Caco-2 (cell line): ENCODE data around the gene CCSAP. TPM values are rescaled to one million over a fixed set of nuclear protein-coding genes. Genes with fewer than 3 reads are reported as not detected.

Experiments used
- BruUV-seq: library from RNA; stranded (reverse); fragments of 400-500 nt; replicated peaks from 2 replicates; lab custom pipeline; 2021; lab: Mats Ljungman, UMichigan
- CTCF ChIA-PET: fragments of 300-600 bp; sonication (Branson Sonifier 250); formaldehyde crosslinking; loops from one replicate; lab custom pipeline; 2022; ENCODE audit warnings: antibody characterized with exemption; lab: Charles Lee
- POLR2A ChIA-PET: fragments of 300-600 bp; sonication (Branson Sonifier 250); formaldehyde crosslinking; loops from one replicate; lab custom pipeline; 2022; ENCODE audit warnings: antibody characterized with exemption; lab: Charles Lee
- DNase-seq, 2 experiments: peaks; one replicate each; pipeline versions ENCODE4 v3.0.0 to v3.0.0-alpha.2; 2020 to 2022
- H3K27me3 ChIP-seq: replicated peaks from 2 replicates; pipeline ENCODE4 v1.6.0; 2011; ENCODE audit warnings: low read length; ENCODE audit not compliant: control insufficient read depth, insufficient read depth
- H3K36me3 ChIP-seq: 2 replicates; pipeline ENCODE4 v1.5.1; 2011; ENCODE audit warnings: low read length; ENCODE audit not compliant: control insufficient read depth, insufficient read depth
- H3K4me1 ChIP-seq: fragments of 250-450 bp; sonication (Bioruptor Pico); 2 replicates; pipeline ENCODE4 v1.5.1; 2020; ENCODE audit warnings: mild to moderate bottlenecking
- H3K4me3 ChIP-seq: 2 replicates; pipeline ENCODE4 v1.5.1; 2011; ENCODE audit warnings: low read depth, mild to moderate bottlenecking, control low read depth, low read length
- H3K9me3 ChIP-seq: fragments of 250-450 bp; sonication (Bioruptor Pico); 2 replicates; pipeline ENCODE4 v1.5.1; 2020; ENCODE audit warnings: mild to moderate bottlenecking, moderate library complexity
- H3K27ac Mint-ChIP-seq: one replicate; pipeline ENCODE4 v1.8.0; 2022; ENCODE audit warnings: mixed read lengths; ENCODE audit not compliant: unreplicated experiment
- H3K27me3 Mint-ChIP-seq: one replicate; pipeline ENCODE4 v1.8.0; 2022; ENCODE audit warnings: mixed read lengths; ENCODE audit not compliant: insufficient read depth, unreplicated experiment
- H3K36me3 Mint-ChIP-seq: one replicate; pipeline ENCODE4 v1.8.0; 2022; ENCODE audit warnings: mild to moderate bottlenecking, mixed read lengths; ENCODE audit not compliant: insufficient read depth, unreplicated experiment
- H3K4me1 Mint-ChIP-seq: one replicate; pipeline ENCODE4 v1.8.0; 2022; ENCODE audit warnings: low read depth, mixed read lengths; ENCODE audit not compliant: unreplicated experiment
- H3K4me3 Mint-ChIP-seq: one replicate; pipeline ENCODE4 v1.8.0; 2022; ENCODE audit warnings: mild to moderate bottlenecking, moderate library complexity, mixed read lengths; ENCODE audit not compliant: unreplicated experiment
- H3K9me3 Mint-ChIP-seq: one replicate; pipeline ENCODE4 v1.8.0; 2022; ENCODE audit warnings: mixed read lengths; ENCODE audit not compliant: unreplicated experiment
- CTCF ChIP-seq, 2 experiments: fragments of 200-600 bp in 1 of 2; IDR thresholded peaks; 1 replicate in 1 of 2; 2 replicates in 1 of 2; pipeline versions ENCODE4 v1.5.1 to v1.8.0; 2011 to 2022; ENCODE audit warnings: antibody characterized with exemption in 1 of 2, control low read depth in 1 of 2, inconsistent platforms in 1 of 2, low read depth in 1 of 2, low read length in 1 of 2, mild to moderate bottlenecking in 1 of 2, moderate library complexity in 1 of 2; ENCODE audit not compliant: insufficient read depth in 1 of 2, severe bottlenecking in 1 of 2, unreplicated experiment in 1 of 2
- intact Hi-C: fragments of 100-400 bp; cut with micrococcal nuclease; formaldehyde crosslinking; loops from one replicate; pipeline ENCODE4 v1.10.0; 2022; ENCODE audit not compliant: unreplicated experiment
- total RNA-seq: library from RNA; stranded (reverse); gene quantifications from 2 replicates; pipeline ENCODE4 v1.2.3, GENCODE V29; 2022

Gene CCSAP
- total RNA-seq, 1 experiment from 2014 or later = 11.3 TPM

GRCh38 chr1:229373395-229373794 lies 30.5 kb upstream of the CCSAP start:
- no peak overlapping the region for H3K27ac Mint-ChIP-seq
- no peaks in the 10 kb centered on the region for H3K9me3 Mint-ChIP-seq
- DNase-seq = no peak
- Histone ChIP-seq H3K36me3 (no peaks in the 10 kb centered on the region), H3K4me1 (no peaks in the 10 kb centered on the region), H3K27me3 (no peaks in the 10 kb centered on the region; the same call in 1 of the 2 replicates), H3K9me3 (no peaks in the 10 kb centered on the region), H3K4me3 (no peak overlapping the region)
- H3K4me1 Mint-ChIP-seq = no peaks in the 10 kb centered on the region
- POLR2A ChIA-PET = no interaction called here
- BruUV-seq = no TSS peak
- CTCF ChIA-PET = no interaction called here
- H3K27me3 Mint-ChIP-seq = peaks cover 7% of the 10 kb centered on the region
- H3K4me3 Mint-ChIP-seq = no peak overlapping the region
- intact Hi-C loops = no loop called here
- H3K36me3 Mint-ChIP-seq = peaks cover 4% of the 10 kb centered on the region
- no peak for TF ChIP-seq CTCF (IDR thresholded peaks at IDR 0.05; ENCODE audit: insufficient read depth in 1 of 2, low read depth in 1 of 2, low read length in 1 of 2, severe bottlenecking in 1 of 2, unreplicated experiment in 1 of 2)

GRCh38 chr1:229372251-229372650 lies 29.4 kb upstream of the CCSAP start:
- CTCF ChIA-PET = no interaction called here
- no peaks in the 10 kb centered on the region for H3K4me1 Mint-ChIP-seq
- no peaks in the 10 kb centered on the region for H3K9me3 ChIP-seq
- intact Hi-C loops = no loop called here
- no peak overlapping the region for H3K27ac Mint-ChIP-seq
- no peaks in the 10 kb centered on the region; the same call in 1 of the 2 replicates for H3K27me3 ChIP-seq
- no TSS peak for BruUV-seq
- POLR2A ChIA-PET = no interaction called here
- no peak for TF ChIP-seq CTCF (IDR thresholded peaks at IDR 0.05; ENCODE audit: insufficient read depth in 1 of 2, low read depth in 1 of 2, low read length in 1 of 2, severe bottlenecking in 1 of 2, unreplicated experiment in 1 of 2)
- H3K4me3 ChIP-seq = no peak overlapping the region
- no peak for DNase-seq
- H3K9me3 Mint-ChIP-seq = no peaks in the 10 kb centered on the region
- no peaks in the 10 kb centered on the region for H3K36me3 ChIP-seq
- peaks cover 4% of the 10 kb centered on the region for H3K36me3 Mint-ChIP-seq
- H3K4me1 ChIP-seq = no peaks in the 10 kb centered on the region
- H3K27me3 Mint-ChIP-seq = peaks cover 7% of the 10 kb centered on the region
- H3K4me3 Mint-ChIP-seq = no peak overlapping the region

- TF ChIP-seq CTCF (IDR thresholded peaks at IDR 0.05; ENCODE audit: insufficient read depth in 1 of 2, low read depth in 1 of 2, low read length in 1 of 2, severe bottlenecking in 1 of 2, unreplicated experiment in 1 of 2) = no peak
- H3K27me3 ChIP-seq = no peaks in the 10 kb centered on the region; the same call in 1 of the 2 replicates
- no peaks in the 10 kb centered on the region for H3K4me1 ChIP-seq
- Mint-ChIP-seq H3K27me3 (peaks cover 7% of the 10 kb centered on the region), H3K36me3 (peaks cover 4% of the 10 kb centered on the region), H3K9me3 (no peaks in the 10 kb centered on the region), H3K27ac (no peak overlapping the region), H3K4me3 (no peak overlapping the region), H3K4me1 (no peaks in the 10 kb centered on the region)
- BruUV-seq = no TSS peak
- no peaks in the 10 kb centered on the region for H3K9me3 ChIP-seq
- H3K36me3 ChIP-seq = no peaks in the 10 kb centered on the region
- ChIA-PET POLR2A (no interaction called here), CTCF (no interaction called here)
- no peak overlapping the region for H3K4me3 ChIP-seq
- intact Hi-C loops = no loop called here
- DNase-seq = no peak
These were observed 28.8 kb upstream of the CCSAP start for GRCh38 chr1:229371624-229372023.
